GM12878 (cell line): ENCODE results near the gene MCM8. TPM values are rescaled to one million over a fixed set of nuclear protein-coding genes. Genes with fewer than 3 reads are reported as not detected.

Experiments used
- ATAC-seq: fragments of 200-7000 bp; cut with Tn5 transposase; 3 replicates; pipeline ENCODE4 v1.9.1; 2020; ENCODE audit warnings: mild to moderate bottlenecking, moderate library complexity
- BruUV-seq: library from RNA; stranded (reverse); fragments of 400-500 nt; replicated peaks from 2 replicates; lab custom pipeline; 2021; lab: Mats Ljungman, UMichigan
- CTCF ChIA-PET: fragments of 300-600 bp; sonication (Branson Sonifier 250); formaldehyde crosslinking; extraction: SDS; loops from one replicate; lab custom pipeline; 2021; ENCODE audit warnings: inconsistent platforms; lab: Yijun Ruan, JAX
- POLR2A ChIA-PET: fragments of 350-600 bp; formaldehyde crosslinking; extraction: SDS; loops from one replicate; lab custom pipeline; 2021; ENCODE audit warnings: inconsistent platforms; lab: Charles Lee
- RAD21 ChIA-PET: fragments of 300-600 bp; sonication (Branson Sonifier 250); formaldehyde crosslinking; loops from one replicate; lab custom pipeline; 2023; ENCODE audit warnings: antibody characterized with exemption; ENCODE audit not compliant: unreplicated experiment; lab: Charles Lee
- SMC1A ChIA-PET: fragments of 300-600 bp; sonication (Branson Sonifier 250); formaldehyde crosslinking; loops from one replicate; lab custom pipeline; 2023; ENCODE audit not compliant: unreplicated experiment, uncharacterized antibody; lab: Charles Lee
- DNase-seq: peaks from one replicate; pipeline ENCODE4 v3.0.0-alpha.2; 2011; ENCODE audit warnings: low read depth, low spot score
- FAIRE-seq: peaks from 3 replicates; lab custom pipeline; 2011; peaks lifted over from hg19 to GRCh38; lab: Jason Lieb, UNC
- H2AFZ ChIP-seq: 2 replicates; pipeline ENCODE4 v1.6.0; 2011; ENCODE audit warnings: low read depth, low read length, control low read depth; ENCODE audit not compliant: control insufficient read depth
- H3K27ac ChIP-seq: 2 replicates; pipeline ENCODE4 v1.5.1; 2011; ENCODE audit warnings: control low read depth; ENCODE audit not compliant: control insufficient read depth, insufficient read depth
- H3K27me3 ChIP-seq, 2 experiments: replicated peaks in 1 of 2; 2 replicates each; pipeline versions ENCODE4 v1.6.0 to v1.6.1; 2011; ENCODE audit warnings: low read length in 1 of 2; ENCODE audit not compliant: control insufficient read depth in 2 of 2, insufficient read depth in 2 of 2
- H3K36me3 ChIP-seq, 2 experiments: 2 replicates each; pipeline ENCODE4 v1.5.1; 2011; ENCODE audit warnings: low read length in 1 of 2; ENCODE audit not compliant: control insufficient read depth in 2 of 2, insufficient read depth in 2 of 2
- H3K4me1 ChIP-seq: 2 replicates; pipeline ENCODE4 v1.6.1; 2011; ENCODE audit warnings: mild to moderate bottlenecking, low read length, moderate library complexity, mixed read lengths; ENCODE audit not compliant: control insufficient read depth, insufficient read depth
- H3K4me2 ChIP-seq: 2 replicates; pipeline ENCODE4 v1.6.0; 2011; ENCODE audit warnings: control low read depth; ENCODE audit not compliant: control insufficient read depth, insufficient read depth
- H3K4me3 ChIP-seq: fragments of 200-600 bp; sonication (generic); 2 replicates; pipeline ENCODE4 v1.5.1; 2016
- H3K79me2 ChIP-seq: 2 replicates; pipeline ENCODE4 v1.6.0; 2011; ENCODE audit warnings: low read length; ENCODE audit not compliant: control insufficient read depth, insufficient read depth
- H3K9ac ChIP-seq: 2 replicates; pipeline ENCODE4 v1.8.0; 2011; ENCODE audit warnings: low read length, control low read depth, mixed read lengths; ENCODE audit not compliant: control insufficient read depth, insufficient read depth
- H3K9me3 ChIP-seq: replicated peaks from 3 replicates; pipeline ENCODE4 v1.5.1; 2011; ENCODE audit warnings: mild to moderate bottlenecking, low read length; ENCODE audit not compliant: control insufficient read depth, insufficient read depth
- H4K20me1 ChIP-seq: 2 replicates; pipeline ENCODE4 v1.6.0; 2011; ENCODE audit not compliant: control insufficient read depth, insufficient read depth
- ASH2L ChIP-seq: fragments of 300-600, 200-600 bp; sonication (generic); IDR thresholded peaks from 2 replicates; pipeline ENCODE4 v1.6.1; 2017; ENCODE audit warnings: low read depth, mild to moderate bottlenecking, borderline replicate concordance
- CEBPZ ChIP-seq: fragments of 150-350 bp; IDR thresholded peaks from 2 replicates; pipeline ENCODE4 v1.6.1; 2016; ENCODE audit warnings: low read depth, low read length
- EZH2 ChIP-seq: IDR thresholded peaks from 2 replicates; pipeline ENCODE4 v1.6.1; 2012; ENCODE audit warnings: low read depth, mild to moderate bottlenecking, control low read depth, inconsistent platforms, low read length, borderline replicate concordance; ENCODE audit not compliant: control insufficient read depth
- FOXM1 ChIP-seq: IDR thresholded peaks from 2 replicates; pipeline ENCODE4 v1.6.1; 2012; ENCODE audit warnings: low read depth, mild to moderate bottlenecking, inconsistent platforms, low read length, moderate library complexity
- KDM1A ChIP-seq: fragments of 200-600 bp; sonication (generic); IDR thresholded peaks from 2 replicates; pipeline ENCODE4 v1.6.1; 2016; ENCODE audit warnings: borderline replicate concordance
- RAD51 ChIP-seq: fragments of 450-650 bp; IDR thresholded peaks from 2 replicates; pipeline ENCODE4 v1.6.1; 2016; ENCODE audit warnings: moderate library complexity, mild to moderate bottlenecking, inconsistent platforms
- REST ChIP-seq: IDR thresholded peaks from 2 replicates; pipeline ENCODE4 v1.6.1; 2012; ENCODE audit warnings: mild to moderate bottlenecking, low read depth, low read length
- TBL1XR1 ChIP-seq: IDR thresholded peaks from 2 replicates; pipeline ENCODE4 v1.6.1; 2012; ENCODE audit warnings: low read depth, low read length, improper control_type of control experiment
- WRNIP1 ChIP-seq: IDR thresholded peaks from 2 replicates; pipeline ENCODE4 v1.6.1; 2011; ENCODE audit warnings: low read depth, low read length, improper control_type of control experiment, borderline replicate concordance
- WGBS: methylation state at CpG from one replicate; pipeline ENCODE4 v1.1.6; 2016; ENCODE audit warnings: low lambda C conversion rate; ENCODE audit not compliant: insufficient replicate concordance, insufficient coverage; ENCODE audit errors: missing lambda C conversion rate; 5-methylcytosine and 5-hydroxymethylcytosine counted together
- in situ Hi-C: fragments of 300-500 bp; cut with MboI; formaldehyde crosslinking; loops from 9 replicates; pipeline ENCODE4 v1.14.3; 2018; ENCODE audit warnings: mixed read lengths
- intact Hi-C: fragments of 100-400 bp; cut with micrococcal nuclease; formaldehyde crosslinking; loops from one replicate; pipeline ENCODE4 v1.14.2; 2022; ENCODE audit not compliant: unreplicated experiment
- polyA plus RNA-seq, 11 experiments: library from polyadenylated mRNA; depleted of rRNA in 4 of 11; unstranded in 6 of 11; stranded (reverse) in 5 of 11; fragments of >200 nt; fragmentation: Nextera tagmentation in 4 of 11; fragmentation: Illumina TruSeq in 1 of 11; extraction: Ambion mirVana in 4 of 11; extraction: Trizol in 1 of 11; gene quantifications; 1 replicate in 1 of 11; 2 replicates in 10 of 11; pipeline versions ENCODE4 v1.2.1 to v1.2.3, GENCODE V29; 2011 to 2016; ENCODE audit warnings: inconsistent platforms in 2 of 11, missing spikeins in 2 of 11, low read depth in 1 of 11
- total RNA-seq, 4 experiments: library from RNA; depleted of rRNA in 3 of 4; stranded (reverse); fragments of >200 nt in 3 of 4; fragmentation: Illumina TruSeq in 1 of 4; extraction: Trizol in 1 of 4; gene quantifications; 2 replicates each; pipeline versions ENCODE4 v1.2.1 to v1.2.3, GENCODE V29; 2013 to 2021
- TF ChIP-seq, protein P1 (sequence below): fragments of 450-650 bp; conservative IDR thresholded peaks from 2 replicates; pipeline ENCODE4 v1.6.1; 2017; ENCODE audit warnings: mild to moderate bottlenecking, moderate library complexity

Gene MCM8
- total and polyA plus RNA-seq, 10 of the 15 experiments (the other 5 are each of a cell fraction or from before 2014, with no cell fraction given): 3.2 to 28.2 (median 16.0) TPM

- H3K27ac ChIP-seq: no peak overlapping the region
- no peak overlapping the region for H2AFZ ChIP-seq
- no peaks in the 10 kb centered on the region for H3K27me3 ChIP-seq
- TF ChIP-seq ASH2L (no peak), KDM1A (no peak), RAD51 (no peak), WRNIP1 (no peak), EZH2 (no peak), FOXM1 (no peak), CEBPZ (no peak), TBL1XR1 (no peak), REST (no peak)
- TF ChIP-seq, protein P1, sequence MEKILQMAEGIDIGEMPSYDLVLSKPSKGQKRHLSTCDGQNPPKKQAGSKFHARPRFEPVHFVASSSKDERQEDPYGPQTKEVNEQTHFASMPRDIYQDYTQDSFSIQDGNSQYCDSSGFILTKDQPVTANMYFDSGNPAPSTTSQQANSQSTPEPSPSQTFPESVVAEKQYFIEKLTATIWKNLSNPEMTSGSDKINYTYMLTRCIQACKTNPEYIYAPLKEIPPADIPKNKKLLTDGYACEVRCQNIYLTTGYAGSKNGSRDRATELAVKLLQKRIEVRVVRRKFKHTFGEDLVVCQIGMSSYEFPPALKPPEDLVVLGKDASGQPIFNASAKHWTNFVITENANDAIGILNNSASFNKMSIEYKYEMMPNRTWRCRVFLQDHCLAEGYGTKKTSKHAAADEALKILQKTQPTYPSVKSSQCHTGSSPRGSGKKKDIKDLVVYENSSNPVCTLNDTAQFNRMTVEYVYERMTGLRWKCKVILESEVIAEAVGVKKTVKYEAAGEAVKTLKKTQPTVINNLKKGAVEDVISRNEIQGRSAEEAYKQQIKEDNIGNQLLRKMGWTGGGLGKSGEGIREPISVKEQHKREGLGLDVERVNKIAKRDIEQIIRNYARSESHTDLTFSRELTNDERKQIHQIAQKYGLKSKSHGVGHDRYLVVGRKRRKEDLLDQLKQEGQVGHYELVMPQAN: no peak
- in situ Hi-C loops: no loop called here
- H3K9me3 ChIP-seq: peaks cover 14% of the 10 kb centered on the region
- H3K4me1 ChIP-seq: no peaks in the 10 kb centered on the region
- DNase-seq (no peak), ATAC-seq (no peak), FAIRE-seq (peak; percentile 31)
- ChIA-PET POLR2A (no interaction called here), SMC1A (interaction anchor here (0.8 kb wide), 1 partner anchor 17 kb away, joined by 3 read pairs; no protein-coding TSS in a partner anchor), CTCF (interaction anchor here (0.5 kb wide), 1 partner anchor 79 kb away, joined by 3 read pairs; no protein-coding TSS in a partner anchor), RAD21 (no interaction called here)
- H3K4me3 ChIP-seq: no peak overlapping the region
- intact Hi-C loops: no loop called here
- WGBS: 100% methylated on average over 1 of the region's 1 CpG
- H3K9ac ChIP-seq: no peak overlapping the region
- H4K20me1 ChIP-seq: no peaks in the 10 kb centered on the region
- H3K79me2 ChIP-seq: no peaks in the 10 kb centered on the region; the same call in none of the 2 replicates
- BruUV-seq: no TSS peak
- H3K36me3 ChIP-seq: peaks cover 1 to 16% of the 10 kb centered on the region in 2 experiments
- H3K4me2 ChIP-seq: no peak overlapping the region
Observed at GRCh38 chr20:6024768-6025167, 74.3 kb downstream of the MCM8 start.
